Nephron (organoid): ENCODE data around the gene HP1BP3.
"Not testable (repeated sequence)": the region's sequence is repeated elsewhere in the genome, so short reads cannot be mapped to it uniquely, and the experiment has no call there.

Experiments used
- H3K27ac Mint-ChIP-seq, 3 experiments: 2 replicates each; pipeline ENCODE4 v1.8.0; 2020; ENCODE audit warnings: mixed read lengths in 3 of 3, mild to moderate bottlenecking in 2 of 3, moderate library complexity in 1 of 3
- H3K27me3 Mint-ChIP-seq: 2 replicates; pipeline ENCODE4 v1.8.0; 2021; ENCODE audit warnings: low read depth, mild to moderate bottlenecking, moderate library complexity, mixed read lengths
- H3K36me3 Mint-ChIP-seq: 2 replicates; pipeline ENCODE4 v1.8.0; 2020; ENCODE audit warnings: low read depth, mixed read lengths
- H3K4me1 Mint-ChIP-seq: 2 replicates; pipeline ENCODE4 v1.8.0; 2020; ENCODE audit warnings: mixed read lengths
- H3K4me3 Mint-ChIP-seq, 3 experiments: 2 replicates each; pipeline ENCODE4 v1.8.0; 2020; ENCODE audit warnings: mild to moderate bottlenecking in 3 of 3, mixed read lengths in 3 of 3, moderate library complexity in 2 of 3
- H3K9me3 Mint-ChIP-seq: 2 replicates; pipeline ENCODE4 v1.8.0; 2020; ENCODE audit warnings: mixed read lengths
- TF ChIP-seq, protein P1 (sequence below), 3 experiments: fragments of 200-600 bp; sonication (generic); IDR thresholded peaks; one replicate each; pipeline ENCODE4 v1.5.0; 2021; ENCODE audit warnings: antibody characterized with exemption in 3 of 3; ENCODE audit not compliant: unreplicated experiment in 3 of 3

Gene HP1BP3

GRCh38 chr1:20793236-20793635 is 6.1 kb upstream of the HP1BP3 start:
- no peaks in the 10 kb centered on the region for H3K27me3 Mint-ChIP-seq
- no peaks in the 10 kb centered on the region for H3K9me3 Mint-ChIP-seq
- TF ChIP-seq, protein P1, sequence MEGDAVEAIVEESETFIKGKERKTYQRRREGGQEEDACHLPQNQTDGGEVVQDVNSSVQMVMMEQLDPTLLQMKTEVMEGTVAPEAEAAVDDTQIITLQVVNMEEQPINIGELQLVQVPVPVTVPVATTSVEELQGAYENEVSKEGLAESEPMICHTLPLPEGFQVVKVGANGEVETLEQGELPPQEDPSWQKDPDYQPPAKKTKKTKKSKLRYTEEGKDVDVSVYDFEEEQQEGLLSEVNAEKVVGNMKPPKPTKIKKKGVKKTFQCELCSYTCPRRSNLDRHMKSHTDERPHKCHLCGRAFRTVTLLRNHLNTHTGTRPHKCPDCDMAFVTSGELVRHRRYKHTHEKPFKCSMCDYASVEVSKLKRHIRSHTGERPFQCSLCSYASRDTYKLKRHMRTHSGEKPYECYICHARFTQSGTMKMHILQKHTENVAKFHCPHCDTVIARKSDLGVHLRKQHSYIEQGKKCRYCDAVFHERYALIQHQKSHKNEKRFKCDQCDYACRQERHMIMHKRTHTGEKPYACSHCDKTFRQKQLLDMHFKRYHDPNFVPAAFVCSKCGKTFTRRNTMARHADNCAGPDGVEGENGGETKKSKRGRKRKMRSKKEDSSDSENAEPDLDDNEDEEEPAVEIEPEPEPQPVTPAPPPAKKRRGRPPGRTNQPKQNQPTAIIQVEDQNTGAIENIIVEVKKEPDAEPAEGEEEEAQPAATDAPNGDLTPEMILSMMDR (IDR thresholded peaks at IDR 0.05; ENCODE audit: unreplicated experiment in 3 of 3): no peak
- no peak overlapping the region for H3K4me3 Mint-ChIP-seq
- H3K4me1 Mint-ChIP-seq: peaks cover 2% of the 10 kb centered on the region
- H3K36me3 Mint-ChIP-seq: no peaks in the 10 kb centered on the region
- H3K27ac Mint-ChIP-seq: peak overlapping the region in 1 of 3 experiments; percentile 19

GRCh38 chr1:20792196-20792595 is 5.1 kb upstream of the HP1BP3 start:
- Mint-ChIP-seq H3K4me1 (peaks cover 10% of the 10 kb centered on the region), H3K36me3 (no peaks in the 10 kb centered on the region), H3K27ac (peak overlapping the region in 1 of 3 experiments; percentile 77), H3K4me3 (no peak overlapping the region), H3K9me3 (no peaks in the 10 kb centered on the region), H3K27me3 (no peaks in the 10 kb centered on the region)
- TF ChIP-seq, protein P1 (IDR thresholded peaks at IDR 0.05; ENCODE audit: unreplicated experiment in 3 of 3): no peak

GRCh38 chr1:20790785-20791184 is 3.7 kb upstream of the HP1BP3 start:
- peak overlapping the region; percentile 9 to 43 (median 22) for H3K4me3 Mint-ChIP-seq
- H3K9me3 Mint-ChIP-seq: no peaks in the 10 kb centered on the region
- no peak overlapping the region for H3K27ac Mint-ChIP-seq
- TF ChIP-seq, protein P1 (IDR thresholded peaks at IDR 0.05; ENCODE audit: unreplicated experiment in 3 of 3): no peak
- no peaks in the 10 kb centered on the region for H3K36me3 Mint-ChIP-seq
- peaks cover 11% of the 10 kb centered on the region for H3K4me1 Mint-ChIP-seq
- no peaks in the 10 kb centered on the region for H3K27me3 Mint-ChIP-seq

DNA sequence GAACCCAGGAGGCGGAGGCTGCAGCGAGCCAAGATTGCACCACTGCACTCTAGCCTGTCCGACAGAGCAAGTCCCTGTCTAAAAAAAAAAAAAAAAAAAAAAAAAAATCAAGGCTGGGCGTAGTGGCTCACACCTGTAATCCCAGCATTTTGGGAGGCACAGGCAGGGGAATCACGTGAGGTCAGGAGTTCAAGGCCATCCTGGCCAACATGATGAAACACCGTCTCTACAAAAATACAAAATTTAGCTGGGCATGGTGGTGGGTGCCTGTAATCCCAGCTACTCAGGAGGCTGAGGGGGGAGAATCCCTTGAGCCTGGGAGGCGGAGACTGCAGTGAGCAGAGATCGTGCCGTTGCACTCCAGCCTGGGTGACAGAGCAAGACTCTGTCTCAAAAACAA is 2.5 kb upstream of the HP1BP3 start:
- H3K36me3 Mint-ChIP-seq, H3K9me3 Mint-ChIP-seq, H3K27me3 Mint-ChIP-seq: not testable (repeated sequence)
- peak overlapping the region in 2 of 3 experiments; percentile 17 to 37 for H3K27ac Mint-ChIP-seq
- peaks cover 18% of the 10 kb centered on the region for H3K4me1 Mint-ChIP-seq
- peak overlapping the region in 1 of 3 experiments; percentile 29 for H3K4me3 Mint-ChIP-seq

DNA sequence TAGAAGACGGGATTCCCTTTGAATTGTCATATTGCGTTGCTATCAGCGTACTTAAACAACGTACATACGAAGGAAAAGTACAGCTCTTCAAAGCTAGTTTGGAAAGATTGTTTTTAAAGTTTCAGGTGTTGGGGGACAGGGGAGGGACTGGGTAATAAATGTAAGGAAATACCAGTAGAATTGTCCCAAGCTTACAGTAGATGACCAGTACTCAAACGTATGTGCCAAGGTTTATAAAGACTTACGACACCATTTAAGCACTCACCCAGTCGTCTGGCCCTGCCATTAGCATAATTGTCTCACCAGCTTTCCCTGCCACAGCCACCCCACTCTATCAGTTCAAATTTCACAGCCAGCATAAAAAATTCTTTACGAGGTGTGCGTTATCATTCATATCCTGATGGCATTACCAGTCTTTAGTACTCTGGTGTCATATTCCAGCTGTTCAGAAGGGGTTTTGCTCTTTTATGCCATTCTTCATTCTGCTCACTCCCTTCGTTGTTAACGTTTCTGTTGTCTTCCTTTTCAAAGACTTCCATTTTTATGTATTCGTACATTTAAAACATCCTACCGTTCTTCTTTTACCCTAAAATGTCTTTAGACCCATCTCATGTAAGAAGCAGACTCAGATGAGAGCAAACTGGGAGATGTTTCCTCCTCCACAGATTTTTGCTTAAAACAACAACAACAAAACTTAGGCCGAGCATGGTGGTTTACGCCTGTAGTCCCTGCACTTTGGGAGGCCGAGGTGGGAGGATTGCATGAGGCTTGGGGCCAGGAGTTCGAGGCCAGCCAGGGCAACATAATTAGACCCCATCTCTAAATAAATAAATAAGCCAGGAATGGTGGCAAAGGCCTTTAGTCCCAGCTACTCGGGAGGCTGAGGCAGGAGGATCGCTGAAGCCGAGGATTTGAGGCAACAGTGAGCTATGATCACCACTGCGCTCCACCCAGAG is 1.0 kb upstream of the HP1BP3 start:
- no peaks in the 10 kb centered on the region for H3K27me3 Mint-ChIP-seq
- H3K4me3 Mint-ChIP-seq: peak overlapping the region; percentile 97 to 99 (median 98)
- H3K4me1 Mint-ChIP-seq: peaks cover 23% of the 10 kb centered on the region
- TF ChIP-seq, protein P1 (IDR thresholded peaks at IDR 0.05; ENCODE audit: unreplicated experiment in 3 of 3): no peak
- H3K9me3 Mint-ChIP-seq: no peaks in the 10 kb centered on the region
- H3K36me3 Mint-ChIP-seq: no peaks in the 10 kb centered on the region
- H3K27ac Mint-ChIP-seq: peak overlapping the region; percentile 99 to 100 (median 100)

GRCh38 chr1:20786253-20787028 is 666 bp downstream of the HP1BP3 start:
- H3K4me1 Mint-ChIP-seq: peaks cover 23% of the 10 kb centered on the region
- H3K4me3 Mint-ChIP-seq: peak overlapping the region; percentile 93 to 100 (median 100)
- TF ChIP-seq, protein P1 (IDR thresholded peaks at IDR 0.05; ENCODE audit: unreplicated experiment in 3 of 3): no peak
- H3K27ac Mint-ChIP-seq: peak overlapping the region; percentile 91 to 100 (median 100)
- H3K36me3 Mint-ChIP-seq: no peaks in the 10 kb centered on the region
- H3K9me3 Mint-ChIP-seq: no peaks in the 10 kb centered on the region
- no peaks in the 10 kb centered on the region for H3K27me3 Mint-ChIP-seq
